Activated CD8-positive, alpha-beta memory T cell treated with anti-CD3 and anti-CD28 coated beads, Interleukin-2, amount 50 U/mL, for 1 hour (primary cell): ENCODE data around the gene ATXN1.

Source experiments
- DNase-seq: peaks from one replicate; pipeline ENCODE4 v3.0.0-alpha.2; 2020; ENCODE audit errors: extremely low read depth

ATXN1 gene

GRCh38 chr6:16498957-16499356 lies 262.3 kb downstream of the ATXN1 start:
- DNase-seq, result no peak

GRCh38 chr6:16498237-16498636 lies 263.0 kb downstream of the ATXN1 start:
- DNase-seq, result no peak

GRCh38 chr6:16496991-16497801 lies 264.1 kb downstream of the ATXN1 start:
- no peak for DNase-seq

- no peak for DNase-seq
Measured at GRCh38 chr6:16496210-16496609, 265.1 kb downstream of the ATXN1 start.

- DNase-seq, result no peak
Measured at GRCh38 chr6:16494793-16495192, 266.5 kb downstream of the ATXN1 start.

GRCh38 chr6:16493802-16494201 lies 267.5 kb downstream of the ATXN1 start:
- no peak for DNase-seq

GRCh38 chr6:16493112-16493511 lies 268.1 kb downstream of the ATXN1 start:
- DNase-seq, result no peak

GRCh38 chr6:16491666-16492313 lies 269.5 kb downstream of the ATXN1 start:
- no peak for DNase-seq

GRCh38 chr6:16490616-16491015 lies 270.6 kb downstream of the ATXN1 start:
- DNase-seq, result no peak

- no peak for DNase-seq
Measured at GRCh38 chr6:16488813-16489212, 272.4 kb downstream of the ATXN1 start.

GRCh38 chr6:16487996-16488674 lies 273.1 kb downstream of the ATXN1 start:
- no peak for DNase-seq

GRCh38 chr6:16486661-16487060 lies 274.6 kb downstream of the ATXN1 start:
- DNase-seq, result no peak

GRCh38 chr6:16483315-16483875 lies 277.9 kb downstream of the ATXN1 start:
- no peak for DNase-seq

GRCh38 chr6:16482702-16483314 lies 278.5 kb downstream of the ATXN1 start:
- DNase-seq, result no peak

GRCh38 chr6:16481697-16482399 lies 279.4 kb downstream of the ATXN1 start:
- peak; percentile 48 for DNase-seq

GRCh38 chr6:16480763-16481560 lies 280.3 kb downstream of the ATXN1 start:
- no peak for DNase-seq

GRCh38 chr6:16477367-16478149 lies 283.7 kb downstream of the ATXN1 start:
- no peak for DNase-seq

- DNase-seq, result no peak
Measured at GRCh38 chr6:16476861-16477260, 284.4 kb downstream of the ATXN1 start.

- no peak for DNase-seq
Measured at GRCh38 chr6:16475494-16475781, 285.8 kb downstream of the ATXN1 start.
